Measurements from ENCODE around the gene YPEL4.
"Not testable (repeated sequence)": the region's sequence is repeated elsewhere in the genome, so short reads cannot be mapped to it uniquely, and the experiment has no call there.

The YPEL4 gene, protein sequence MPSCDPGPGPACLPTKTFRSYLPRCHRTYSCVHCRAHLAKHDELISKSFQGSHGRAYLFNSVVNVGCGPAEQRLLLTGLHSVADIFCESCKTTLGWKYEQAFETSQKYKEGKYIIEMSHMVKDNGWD

DNA sequence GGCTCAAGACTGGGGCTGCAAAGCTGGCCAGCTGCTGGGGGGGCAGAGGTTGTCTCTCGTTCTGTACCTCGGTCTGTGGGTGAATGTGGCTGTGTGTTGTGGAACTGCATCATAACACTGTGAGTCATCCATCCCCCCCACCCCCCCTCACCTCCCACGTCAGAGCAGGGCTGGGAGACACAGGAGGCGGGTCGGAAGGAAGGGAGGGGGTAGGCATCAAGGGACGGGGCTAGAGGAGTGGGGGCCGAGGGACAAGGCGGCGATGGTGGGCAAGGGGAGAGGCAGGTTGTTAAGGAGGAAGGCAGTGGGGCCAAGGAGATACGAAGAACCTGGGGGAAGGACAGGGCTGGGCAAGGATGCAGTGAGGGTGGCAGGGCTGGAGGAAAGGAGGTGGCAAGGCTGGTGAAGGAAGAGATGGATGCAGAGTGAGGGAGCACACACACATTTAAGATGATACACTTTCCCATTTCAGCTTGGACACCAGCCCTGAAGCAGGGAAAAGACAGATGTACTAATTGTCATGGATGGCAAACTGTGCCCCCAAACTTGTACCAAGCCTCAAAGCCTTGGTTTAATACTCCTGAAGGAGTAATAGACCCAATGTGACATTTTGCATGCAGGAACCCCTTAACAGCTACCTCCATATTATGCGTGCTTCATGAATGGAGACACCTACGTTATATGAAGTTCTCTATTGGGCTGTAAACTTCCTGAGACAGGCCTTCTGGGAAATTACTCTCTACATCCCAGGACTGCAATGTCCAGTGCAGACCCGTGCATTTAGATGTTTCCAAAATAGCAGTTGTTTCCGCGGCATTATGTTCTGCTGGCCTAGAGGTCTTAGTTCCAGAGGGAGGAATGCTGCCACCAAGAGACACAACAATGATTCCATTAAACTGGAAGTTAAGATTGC, at the start of gene YPEL4:
Gene YPEL4 (minus strand): TSS at position 87 of the 913 bp plus-strand sequence. CDS start 2,805 bp downstream, outside the sequence.
- peak; percentile 87 for DNase-seq (ENCODE audit: low spot score)

DNA sequence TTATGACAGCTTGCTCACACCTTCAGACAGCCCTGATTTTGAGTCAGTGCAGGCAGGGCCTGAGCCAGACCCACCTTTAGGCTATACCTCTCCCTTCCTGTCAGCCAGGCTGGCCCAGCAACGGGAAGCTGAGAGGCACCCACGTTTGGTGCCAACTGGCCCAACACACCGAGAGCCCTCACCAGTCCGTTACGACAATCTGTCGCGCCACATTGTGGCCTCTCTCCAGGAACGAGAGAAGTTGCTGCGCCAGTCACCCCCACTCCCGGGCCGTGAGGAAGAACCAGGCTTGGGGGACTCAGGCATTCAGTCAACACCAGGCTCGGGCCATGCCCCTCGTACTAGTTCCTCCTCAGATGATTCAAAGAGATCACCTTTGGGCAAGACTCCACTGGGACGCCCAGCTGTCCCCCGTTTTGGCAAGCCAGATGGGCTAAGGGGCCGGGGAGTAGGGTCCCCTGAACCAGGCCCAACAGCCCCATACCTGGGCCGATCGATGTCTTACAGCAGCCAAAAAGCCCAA, 49.2 kb upstream of the YPEL4 start:
- no peak for DNase-seq (ENCODE audit: low spot score)

GRCh38 chr11:57690474-57690873, 40.8 kb upstream of the YPEL4 start:
- DNase-seq (ENCODE audit: low spot score): not testable (repeated sequence)

DNA sequence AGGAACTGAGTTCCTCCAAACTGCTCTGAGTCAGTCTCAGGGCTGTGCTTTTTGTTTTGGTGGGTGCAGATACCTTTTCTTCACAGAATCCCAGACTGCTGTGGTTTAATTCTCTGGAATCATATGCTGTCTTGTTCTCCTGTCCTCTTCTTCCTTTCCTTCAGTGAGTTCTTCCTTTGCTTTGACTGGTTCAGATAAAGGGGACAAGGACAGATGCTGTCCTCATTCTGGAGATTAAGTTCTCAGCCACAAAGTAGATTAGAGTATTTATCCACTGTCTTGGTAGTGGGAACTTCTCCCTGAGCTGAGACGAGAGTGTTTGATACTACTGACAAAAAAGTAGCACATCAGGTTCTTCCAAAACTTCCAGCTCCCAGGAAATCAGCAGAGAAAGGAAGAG, 31.5 kb upstream of the YPEL4 start:
- DNase-seq (ENCODE audit: low spot score): no peak

- no peak for DNase-seq (ENCODE audit: low spot score)
Observed at GRCh38 chr11:57680552-57680874, 30.8 kb upstream of the YPEL4 start.

- DNase-seq (ENCODE audit: low spot score): no peak
Observed at GRCh38 chr11:57679396-57679795, 29.7 kb upstream of the YPEL4 start.

DNA sequence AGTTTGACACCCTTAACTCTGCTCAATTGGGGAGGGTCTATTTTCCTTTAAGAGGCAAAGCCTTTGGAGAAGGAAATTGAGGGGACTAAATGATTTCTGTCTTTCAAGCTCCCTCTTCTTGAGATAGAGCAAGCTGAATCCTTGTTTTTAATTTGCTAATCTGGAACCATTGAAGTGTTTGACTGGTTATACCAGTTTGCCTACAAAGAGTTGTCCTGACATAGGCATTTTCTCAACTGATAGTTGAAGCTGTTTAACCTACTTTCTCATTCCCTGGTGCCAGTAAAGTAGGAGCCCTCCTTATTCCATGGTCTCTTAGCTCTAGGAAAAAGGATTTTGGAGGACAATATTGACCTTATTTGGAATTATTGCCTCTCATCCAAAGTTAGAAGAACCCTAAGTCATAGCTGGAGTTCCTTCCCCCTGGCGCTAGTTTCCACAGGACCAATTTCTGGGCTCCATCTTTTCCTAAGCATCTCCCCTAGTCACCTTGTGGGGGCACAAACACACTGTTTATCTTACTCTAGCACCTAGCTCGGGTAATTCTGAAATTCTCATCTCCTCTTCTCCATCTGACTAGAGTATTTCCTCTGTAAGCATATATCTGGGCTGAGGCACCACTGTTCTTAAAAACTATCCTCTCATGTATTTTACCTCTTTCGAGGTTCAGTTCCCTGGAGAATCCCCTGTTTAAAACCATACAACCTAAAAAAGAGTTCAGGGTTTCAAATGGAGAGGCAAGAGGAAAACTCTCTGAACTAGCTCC, 25.6 kb upstream of the YPEL4 start:
- no peak for DNase-seq (ENCODE audit: low spot score)

DNA sequence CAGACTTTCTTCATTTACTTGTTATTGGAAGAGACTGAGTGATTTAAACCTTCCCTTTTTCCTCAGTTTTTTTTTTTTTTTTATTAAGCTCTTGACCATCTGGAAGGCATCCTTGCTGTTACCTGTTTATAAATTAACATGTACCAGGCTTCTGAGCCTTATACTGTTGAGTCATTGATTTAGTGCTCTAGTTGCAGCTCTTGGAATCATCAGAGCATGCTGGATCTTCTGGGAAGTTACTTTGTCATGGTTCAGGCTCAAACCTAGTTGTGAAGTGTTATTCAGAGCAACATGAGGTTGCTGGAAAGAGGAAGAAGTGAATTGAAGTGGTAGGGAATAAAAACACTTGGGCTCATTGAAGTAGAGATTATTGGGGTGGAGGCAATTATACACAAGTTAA, 24.5 kb upstream of the YPEL4 start:
- DNase-seq (ENCODE audit: low spot score): no peak

- no peak for DNase-seq (ENCODE audit: low spot score)
Observed at GRCh38 chr11:57668434-57668782, 18.7 kb upstream of the YPEL4 start.

DNA sequence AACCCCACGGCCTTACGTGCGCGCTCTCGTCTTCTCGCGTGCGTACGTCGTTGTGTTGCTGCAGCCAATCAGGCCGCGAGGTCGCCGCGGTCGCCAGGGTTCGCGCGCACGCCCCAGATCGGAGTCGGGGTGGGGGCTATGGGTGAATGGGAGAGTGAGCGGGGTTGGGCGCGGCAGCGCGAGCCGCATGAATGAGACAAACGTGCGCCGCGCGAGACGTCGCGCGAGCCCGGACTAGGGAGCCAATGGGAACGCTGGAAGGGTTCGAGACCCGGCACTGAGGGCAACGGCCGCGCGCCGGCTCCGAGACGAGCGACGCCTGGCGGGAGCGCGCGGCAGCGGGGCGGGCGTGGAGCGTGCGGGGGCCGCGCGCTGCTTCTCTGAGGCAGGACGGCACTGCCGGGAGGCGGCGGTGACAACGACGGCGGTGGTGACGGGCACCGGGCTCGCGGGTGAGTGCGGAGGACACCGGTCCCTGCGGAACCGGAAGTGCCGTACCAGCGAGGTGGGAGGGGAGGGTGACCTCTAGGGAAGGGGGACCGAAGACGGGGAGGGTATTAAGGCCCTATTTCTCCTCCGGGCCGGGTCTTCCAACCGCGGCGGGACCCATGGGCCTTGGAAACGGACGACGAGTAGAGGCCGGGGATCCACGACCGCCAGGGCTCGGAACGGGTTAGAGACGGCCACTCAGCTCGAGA, 18.2 kb upstream of the YPEL4 start, which contains the start of gene ZDHHC5:
Gene ZDHHC5 (plus strand): TSS at position 379 of the 698 bp plus-strand sequence. CDS start 4,977 bp downstream, outside the sequence.
- DNase-seq (ENCODE audit: low spot score): peak; percentile 100

GRCh38 chr11:57667117-57667735, 17.5 kb upstream of the YPEL4 start:
- peak; percentile 93 for DNase-seq (ENCODE audit: low spot score)

- DNase-seq (ENCODE audit: low spot score): no peak
Observed at GRCh38 chr11:57663975-57664374, 14.3 kb upstream of the YPEL4 start.

GRCh38 chr11:57662893-57663292, 13.2 kb upstream of the YPEL4 start:
- no peak for DNase-seq (ENCODE audit: low spot score)

DNA sequence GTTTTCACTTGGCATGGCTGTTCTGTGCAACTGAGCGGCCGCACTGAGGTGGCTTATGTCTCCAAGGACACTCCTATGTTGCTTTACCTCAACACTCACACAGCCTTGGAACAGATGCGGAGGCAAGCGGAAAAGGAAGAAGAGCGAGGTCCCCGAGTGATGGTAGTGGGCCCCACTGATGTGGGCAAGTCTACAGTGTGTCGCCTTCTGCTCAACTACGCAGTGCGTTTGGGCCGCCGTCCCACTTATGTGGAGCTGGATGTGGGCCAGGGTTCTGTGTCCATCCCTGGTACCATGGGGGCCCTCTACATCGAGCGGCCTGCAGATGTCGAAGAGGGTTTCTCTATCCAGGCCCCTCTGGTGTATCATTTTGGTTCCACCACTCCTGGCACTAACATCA, 10.0 kb upstream of the YPEL4 start:
- DNase-seq (ENCODE audit: low spot score): peak; percentile 36

DNA sequence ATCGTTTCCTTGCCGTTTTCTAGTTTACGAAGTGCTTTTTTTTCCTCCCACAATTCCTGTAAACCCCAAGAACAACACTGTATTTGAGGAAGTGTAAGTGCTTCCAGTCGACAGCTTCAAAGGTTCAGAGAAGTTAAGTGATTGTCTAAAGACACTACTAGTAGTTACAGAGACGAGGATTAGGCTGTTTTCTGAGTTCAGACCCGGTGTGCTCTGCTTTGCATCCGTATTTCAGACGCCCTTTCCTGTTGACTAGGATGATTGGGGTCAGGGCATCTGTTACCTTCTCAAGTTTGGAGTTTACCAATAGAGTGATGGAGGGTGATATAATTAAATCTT, 8.3 kb upstream of the YPEL4 start:
- peak; percentile 14 for DNase-seq (ENCODE audit: low spot score)

GRCh38 chr11:57657194-57658022, 7.7 kb upstream of the YPEL4 start, which contains the start of gene CLP1:
CLP1 (plus strand) TSS chr11:57657762; CDS start chr11:57659477, 1,715 bp downstream.
- DNase-seq (ENCODE audit: low spot score): peak; percentile 99

DNA sequence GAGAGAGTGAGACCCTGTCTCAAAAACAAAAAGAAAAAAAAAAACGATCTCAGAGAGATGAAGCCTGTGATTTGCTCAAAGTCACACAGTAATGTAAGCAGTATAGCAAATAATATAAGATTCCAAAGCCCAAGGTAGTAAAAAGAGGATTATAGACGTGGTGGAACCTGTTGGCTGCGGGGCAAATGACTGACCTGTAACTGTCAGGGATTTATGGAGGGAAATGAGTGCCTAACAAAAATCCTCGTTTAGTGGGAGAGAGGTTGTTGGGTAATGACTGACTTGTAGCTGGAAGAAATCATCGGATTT, 7.1 kb upstream of the YPEL4 start:
- DNase-seq (ENCODE audit: low spot score): peak; percentile 4

- DNase-seq (ENCODE audit: low spot score): no peak
Observed at GRCh38 chr11:57653163-57653562, 3.5 kb upstream of the YPEL4 start.

DNA sequence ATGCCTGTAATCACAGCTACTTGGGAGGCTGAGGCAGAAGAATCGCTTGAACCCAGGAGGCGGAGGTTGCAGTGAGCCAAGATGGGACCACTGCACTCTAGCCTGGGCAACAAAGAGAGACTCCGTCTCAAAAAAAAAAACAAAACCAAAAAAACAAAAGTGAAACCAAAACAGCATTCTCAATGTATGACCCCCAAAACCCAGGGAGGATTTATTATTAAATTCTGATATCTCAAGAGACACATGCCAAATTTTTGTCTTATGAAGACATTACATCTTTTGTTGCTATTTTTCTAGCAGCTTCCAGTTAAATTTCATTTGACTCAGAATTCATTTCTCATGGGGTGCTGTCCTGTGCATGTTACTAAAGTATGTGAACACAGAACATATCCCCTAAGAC, 3.0 kb upstream of the YPEL4 start:
- no peak for DNase-seq (ENCODE audit: low spot score)

- not testable (repeated sequence) for DNase-seq (ENCODE audit: low spot score)
Observed at GRCh38 chr11:57652230-57652629, 2.5 kb upstream of the YPEL4 start.

DNA sequence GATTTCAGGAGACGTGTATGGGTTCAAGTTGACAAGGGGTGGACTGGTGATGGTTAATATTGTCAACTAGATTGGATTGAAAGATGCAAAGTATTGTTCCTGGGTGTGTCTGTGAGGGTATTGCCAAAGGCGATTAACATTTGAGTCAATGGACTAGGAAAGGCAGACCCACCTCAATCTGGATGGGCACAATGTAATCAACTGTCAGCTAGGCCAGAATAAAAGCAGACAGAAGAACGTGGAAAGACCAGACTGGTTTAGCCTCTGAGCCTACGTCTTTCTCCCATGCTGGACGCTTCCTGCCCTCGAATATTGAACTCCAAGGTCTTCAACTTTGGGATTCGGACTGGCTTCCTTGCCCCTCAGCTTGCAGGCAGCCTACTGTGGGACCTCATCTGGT, 1.7 kb upstream of the YPEL4 start:
- no peak for DNase-seq (ENCODE audit: low spot score)
